GM12801 (cell line): Measurements from ENCODE around the gene MRLN.

Experiments
- TF ChIP-seq, protein P1 (sequence below): IDR thresholded peaks from one replicate; pipeline ENCODE4 v1.5.1; 2011; ENCODE audit warnings: control low read depth; ENCODE audit not compliant: insufficient read length; ENCODE audit errors: extremely low read depth

Gene MRLN

DNA sequence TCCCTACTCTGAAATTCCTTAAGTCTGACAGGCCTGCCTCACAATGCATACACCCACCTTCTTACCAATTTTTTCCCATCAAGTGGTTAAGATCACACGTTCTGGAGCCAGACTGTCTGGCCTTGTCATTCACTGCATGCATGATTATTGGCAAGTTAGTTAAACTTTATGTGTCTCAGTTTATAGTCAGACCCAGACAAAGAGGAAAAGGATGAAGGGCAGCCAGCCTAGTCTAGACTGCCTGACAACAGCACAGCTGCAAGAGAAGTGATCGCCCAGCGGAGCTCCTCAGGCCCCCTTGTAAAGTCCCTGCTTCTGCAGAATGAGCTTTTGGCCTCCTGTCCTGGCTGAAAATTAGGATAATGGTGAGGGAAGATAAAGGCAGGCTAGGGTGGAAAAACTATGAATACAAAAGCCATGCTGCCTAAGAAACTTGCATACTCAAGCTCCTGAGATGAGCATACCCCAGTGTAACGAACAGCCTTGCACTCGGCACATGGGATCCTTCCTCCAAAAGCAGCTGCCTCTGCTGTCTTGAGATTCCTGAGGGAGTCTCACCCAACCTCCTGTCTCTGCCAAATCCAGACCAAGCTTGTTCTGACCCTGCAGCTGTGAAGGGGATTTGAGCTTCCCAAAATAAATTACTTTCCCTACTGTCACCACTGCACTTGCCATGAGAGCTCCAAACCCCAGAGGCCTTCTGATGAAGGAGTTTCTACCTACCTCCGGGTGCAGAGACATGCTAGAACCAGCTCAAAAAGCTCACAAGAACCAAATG, 26.7 kb upstream of the MRLN start:
- TF ChIP-seq, protein P1, sequence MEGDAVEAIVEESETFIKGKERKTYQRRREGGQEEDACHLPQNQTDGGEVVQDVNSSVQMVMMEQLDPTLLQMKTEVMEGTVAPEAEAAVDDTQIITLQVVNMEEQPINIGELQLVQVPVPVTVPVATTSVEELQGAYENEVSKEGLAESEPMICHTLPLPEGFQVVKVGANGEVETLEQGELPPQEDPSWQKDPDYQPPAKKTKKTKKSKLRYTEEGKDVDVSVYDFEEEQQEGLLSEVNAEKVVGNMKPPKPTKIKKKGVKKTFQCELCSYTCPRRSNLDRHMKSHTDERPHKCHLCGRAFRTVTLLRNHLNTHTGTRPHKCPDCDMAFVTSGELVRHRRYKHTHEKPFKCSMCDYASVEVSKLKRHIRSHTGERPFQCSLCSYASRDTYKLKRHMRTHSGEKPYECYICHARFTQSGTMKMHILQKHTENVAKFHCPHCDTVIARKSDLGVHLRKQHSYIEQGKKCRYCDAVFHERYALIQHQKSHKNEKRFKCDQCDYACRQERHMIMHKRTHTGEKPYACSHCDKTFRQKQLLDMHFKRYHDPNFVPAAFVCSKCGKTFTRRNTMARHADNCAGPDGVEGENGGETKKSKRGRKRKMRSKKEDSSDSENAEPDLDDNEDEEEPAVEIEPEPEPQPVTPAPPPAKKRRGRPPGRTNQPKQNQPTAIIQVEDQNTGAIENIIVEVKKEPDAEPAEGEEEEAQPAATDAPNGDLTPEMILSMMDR, result no peak

DNA sequence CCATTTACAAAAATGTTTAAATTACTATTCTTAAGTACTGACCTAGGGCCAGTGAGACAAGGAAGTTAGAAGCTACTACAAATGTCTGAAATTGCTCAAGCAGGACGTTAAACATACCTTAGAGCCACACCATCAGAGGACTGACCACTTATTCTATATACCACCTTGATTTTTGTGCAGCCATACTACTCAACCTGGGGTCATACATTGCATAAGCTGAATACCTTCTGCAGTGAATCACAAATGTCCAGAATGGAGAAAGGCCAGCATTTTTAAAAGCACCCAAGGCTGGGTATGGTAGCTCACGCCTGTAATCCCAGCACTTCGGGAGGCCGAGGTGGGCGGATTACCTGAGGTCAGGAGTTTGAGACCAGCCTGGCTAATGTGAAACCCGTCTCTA, 21.2 kb upstream of the MRLN start:
- TF ChIP-seq, protein P1, result no peak

DNA sequence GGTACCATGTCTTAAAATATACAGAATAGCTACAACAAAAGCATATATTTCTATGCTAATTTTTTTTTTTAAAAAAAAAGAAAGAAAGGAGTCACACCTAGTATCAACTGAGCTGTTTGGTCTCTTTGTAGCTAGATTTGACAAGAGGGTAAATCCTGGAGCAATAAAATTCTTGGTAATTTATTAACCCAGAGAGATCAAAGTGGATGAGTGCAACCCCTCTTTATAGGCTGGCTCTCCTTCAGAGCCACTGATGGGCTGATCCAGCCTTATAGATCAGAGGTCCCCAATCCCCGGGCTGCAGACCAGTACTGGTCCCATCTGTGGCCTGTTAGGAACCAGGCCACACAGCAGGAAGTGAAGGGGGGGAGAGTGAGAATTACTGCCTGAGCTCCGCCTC, 19.8 kb upstream of the MRLN start:
- TF ChIP-seq, protein P1, result no peak

DNA sequence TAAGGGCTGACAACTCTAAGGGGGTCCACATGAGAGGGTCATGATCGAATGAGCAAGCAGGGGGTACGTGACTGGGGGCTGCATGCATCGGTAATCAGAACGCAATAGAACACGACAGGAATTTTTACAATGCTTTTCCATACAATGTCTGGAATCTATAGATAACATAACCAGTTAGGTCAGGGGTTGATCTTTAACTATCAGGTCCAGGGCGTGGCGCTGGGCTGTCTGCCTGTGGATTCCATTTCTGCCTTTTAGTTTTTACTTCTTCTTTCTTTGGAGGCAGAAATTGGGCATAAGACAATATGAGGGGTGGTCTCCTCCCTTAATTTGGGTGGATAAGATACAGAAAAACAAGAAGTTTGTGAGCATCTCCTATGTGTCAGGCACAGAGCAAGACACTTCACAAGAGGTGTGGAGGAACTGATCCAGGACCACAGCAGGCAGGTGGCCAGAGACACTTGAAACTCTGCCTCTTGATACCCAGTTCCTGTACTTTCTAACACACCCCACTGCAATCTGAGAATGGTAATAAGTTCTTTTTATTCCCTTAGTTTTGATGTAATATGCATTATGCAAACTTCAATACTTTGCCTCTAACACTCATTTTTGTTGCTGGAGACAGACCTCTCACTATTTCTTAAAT, 18.0 kb upstream of the MRLN start:
- TF ChIP-seq, protein P1, result no peak

DNA sequence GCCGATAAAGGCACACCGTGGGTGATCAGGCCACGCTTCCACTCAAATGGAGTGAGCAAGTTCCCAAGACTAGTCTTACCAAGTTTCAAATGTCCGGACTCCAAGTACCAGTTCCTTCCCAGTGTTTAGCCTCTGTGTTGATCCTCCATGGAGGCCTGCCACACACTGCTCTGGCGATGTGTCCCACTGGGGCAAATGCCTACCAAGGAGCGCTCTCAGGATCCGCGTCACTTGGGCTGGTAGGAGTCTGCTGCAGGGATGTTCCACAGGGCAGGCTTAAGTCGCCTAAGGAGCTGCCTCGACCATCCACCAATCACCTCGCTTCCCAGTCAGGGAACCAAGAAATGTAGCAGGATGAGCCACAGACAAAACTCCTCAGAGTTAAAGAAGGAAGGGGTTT, 17.4 kb upstream of the MRLN start:
- TF ChIP-seq, protein P1, result no peak

DNA sequence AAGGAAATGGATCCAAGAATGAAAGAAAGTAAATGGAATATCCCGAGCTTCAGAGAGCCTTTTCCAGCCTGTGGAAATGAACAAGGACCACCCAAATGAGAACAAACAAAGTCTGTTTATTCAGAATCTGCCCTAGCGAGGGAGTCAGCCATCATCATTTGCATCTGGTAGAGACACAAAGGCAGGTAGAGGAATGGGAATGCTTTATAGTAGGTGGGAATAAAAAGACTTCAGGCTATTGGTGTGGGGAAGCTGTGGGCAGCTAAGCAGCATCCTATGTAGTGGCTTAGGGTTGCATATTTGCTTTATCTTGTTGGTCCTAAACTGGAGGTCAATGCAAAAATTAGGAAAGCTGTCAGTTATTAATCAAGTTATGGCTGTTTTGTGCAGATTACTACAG, 9.2 kb upstream of the MRLN start:
- TF ChIP-seq, protein P1, result no peak

DNA sequence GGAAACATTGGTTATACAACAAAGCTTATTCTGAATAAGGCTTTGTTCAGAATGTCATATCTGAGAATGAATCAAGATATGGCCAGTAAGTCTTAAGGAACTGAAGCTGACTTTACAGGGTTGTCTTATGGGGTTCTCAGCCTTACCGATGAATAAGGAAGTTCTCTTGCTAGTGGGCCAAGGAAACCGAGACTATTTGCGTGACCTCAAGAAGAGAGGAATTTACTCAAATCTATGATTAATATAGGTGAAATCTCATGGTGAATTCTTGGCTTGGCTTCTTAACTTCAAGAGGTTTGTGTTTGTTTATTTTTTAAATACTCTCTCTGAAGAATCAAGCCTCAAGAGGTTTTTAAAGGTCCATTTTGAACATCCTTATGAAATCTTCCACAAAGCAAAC, 4.7 kb upstream of the MRLN start:
- TF ChIP-seq, protein P1, result no peak
